GM12874 (cell line): Measurements from ENCODE around the gene STXBP5.

Experiments
- TF ChIP-seq, protein P1 (sequence below): IDR thresholded peaks from 2 replicates; pipeline ENCODE4 v1.5.1; 2011; ENCODE audit warnings: low read depth, mild to moderate bottlenecking, control low read depth, low read length, moderate library complexity; ENCODE audit not compliant: insufficient read depth

The STXBP5 gene

DNA sequence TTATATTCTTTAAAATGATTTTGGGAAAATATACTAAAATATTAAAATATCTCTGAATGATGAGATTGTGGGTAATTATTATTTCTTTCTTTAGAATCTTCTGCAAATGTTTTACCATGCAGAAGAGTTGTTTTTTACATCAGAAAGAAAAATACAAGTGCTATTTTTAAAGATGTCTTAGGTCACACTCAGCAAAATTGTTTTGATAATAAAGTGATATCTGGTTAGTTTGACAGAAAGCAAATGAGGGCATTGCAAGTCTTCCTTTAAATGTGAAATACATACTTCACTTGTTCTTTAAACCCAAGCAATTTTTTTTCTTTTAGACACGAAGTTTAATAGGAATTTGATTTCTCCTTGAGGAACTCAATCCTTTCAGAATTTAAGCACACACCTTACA, 43.6 kb upstream of the STXBP5 start:
- TF ChIP-seq, protein P1, sequence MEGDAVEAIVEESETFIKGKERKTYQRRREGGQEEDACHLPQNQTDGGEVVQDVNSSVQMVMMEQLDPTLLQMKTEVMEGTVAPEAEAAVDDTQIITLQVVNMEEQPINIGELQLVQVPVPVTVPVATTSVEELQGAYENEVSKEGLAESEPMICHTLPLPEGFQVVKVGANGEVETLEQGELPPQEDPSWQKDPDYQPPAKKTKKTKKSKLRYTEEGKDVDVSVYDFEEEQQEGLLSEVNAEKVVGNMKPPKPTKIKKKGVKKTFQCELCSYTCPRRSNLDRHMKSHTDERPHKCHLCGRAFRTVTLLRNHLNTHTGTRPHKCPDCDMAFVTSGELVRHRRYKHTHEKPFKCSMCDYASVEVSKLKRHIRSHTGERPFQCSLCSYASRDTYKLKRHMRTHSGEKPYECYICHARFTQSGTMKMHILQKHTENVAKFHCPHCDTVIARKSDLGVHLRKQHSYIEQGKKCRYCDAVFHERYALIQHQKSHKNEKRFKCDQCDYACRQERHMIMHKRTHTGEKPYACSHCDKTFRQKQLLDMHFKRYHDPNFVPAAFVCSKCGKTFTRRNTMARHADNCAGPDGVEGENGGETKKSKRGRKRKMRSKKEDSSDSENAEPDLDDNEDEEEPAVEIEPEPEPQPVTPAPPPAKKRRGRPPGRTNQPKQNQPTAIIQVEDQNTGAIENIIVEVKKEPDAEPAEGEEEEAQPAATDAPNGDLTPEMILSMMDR, result no peak

DNA sequence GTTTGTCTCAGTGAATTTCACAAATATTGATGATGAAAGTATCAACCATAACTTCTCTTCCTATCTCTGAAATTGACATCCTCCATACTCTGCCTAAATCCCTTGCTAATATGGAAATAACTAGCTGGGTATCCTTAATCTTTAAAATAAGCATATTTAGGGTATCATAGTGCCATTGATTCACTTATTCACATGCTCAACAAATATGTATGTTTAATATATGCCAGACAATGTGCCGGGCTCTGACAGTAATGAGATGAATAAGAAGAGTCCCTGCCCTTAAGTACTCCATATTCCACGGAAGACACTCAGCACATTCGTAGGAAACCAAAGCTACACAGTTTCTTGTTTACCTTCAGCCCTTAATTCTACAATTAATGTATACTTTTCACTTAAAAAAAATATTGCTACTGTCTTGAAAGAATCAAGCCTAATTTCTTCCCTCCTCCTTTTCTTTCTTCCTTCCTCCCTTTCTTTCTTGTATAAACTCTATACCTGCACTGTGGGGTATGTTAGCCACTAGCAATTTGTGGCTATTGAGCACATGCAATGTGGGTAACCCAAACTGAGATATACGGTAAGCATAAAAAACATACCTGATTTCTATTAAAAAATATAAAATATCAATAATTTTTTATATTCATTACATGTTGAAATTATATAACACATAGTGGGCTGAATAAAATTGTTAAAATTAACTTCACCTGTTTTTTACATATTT, 42.8 kb upstream of the STXBP5 start:
- TF ChIP-seq, protein P1, result no peak

DNA sequence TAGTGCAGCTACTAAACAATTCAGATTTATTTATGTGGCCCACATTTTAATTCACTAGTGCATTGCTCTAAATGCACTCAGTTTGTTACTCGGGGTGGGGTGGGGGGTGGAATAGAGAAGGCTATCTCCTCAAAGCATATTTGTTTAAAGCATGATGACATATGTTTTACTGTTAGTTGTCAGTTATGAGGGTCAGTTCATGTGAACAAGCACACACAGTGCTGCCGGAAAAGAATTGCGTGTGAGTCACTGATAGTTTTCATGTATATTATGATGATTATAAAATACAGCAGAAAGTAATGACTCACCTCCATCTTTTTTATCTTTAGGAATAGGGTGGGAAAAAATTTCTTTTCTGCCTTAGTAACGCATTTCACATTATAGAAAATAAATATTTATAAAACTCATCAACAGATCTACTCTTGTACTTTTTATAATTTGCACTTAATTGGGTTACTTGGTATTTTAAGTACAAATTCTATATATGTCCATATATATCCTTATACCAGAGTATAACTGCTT, 42.2 kb upstream of the STXBP5 start:
- TF ChIP-seq, protein P1, result no peak

DNA sequence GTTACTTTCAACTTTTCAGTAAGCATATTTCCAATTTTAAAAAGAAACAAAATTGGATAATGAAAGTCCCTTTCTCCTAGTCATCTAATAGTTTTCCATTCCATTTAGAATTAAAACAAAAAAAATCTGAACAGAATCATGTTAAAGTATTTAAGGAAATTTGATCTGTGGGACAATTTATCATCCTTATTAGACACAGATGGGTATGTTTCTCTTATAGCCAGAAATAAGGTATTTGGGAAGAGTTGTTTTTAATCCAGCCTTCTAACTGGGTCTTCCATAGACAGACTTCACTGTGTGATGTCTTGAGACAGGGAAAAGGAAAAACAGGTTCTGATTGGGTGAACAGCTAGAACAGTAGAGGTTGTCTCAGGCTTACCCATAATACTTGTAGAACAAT, 39.5 kb upstream of the STXBP5 start:
- TF ChIP-seq, protein P1, result no peak

DNA sequence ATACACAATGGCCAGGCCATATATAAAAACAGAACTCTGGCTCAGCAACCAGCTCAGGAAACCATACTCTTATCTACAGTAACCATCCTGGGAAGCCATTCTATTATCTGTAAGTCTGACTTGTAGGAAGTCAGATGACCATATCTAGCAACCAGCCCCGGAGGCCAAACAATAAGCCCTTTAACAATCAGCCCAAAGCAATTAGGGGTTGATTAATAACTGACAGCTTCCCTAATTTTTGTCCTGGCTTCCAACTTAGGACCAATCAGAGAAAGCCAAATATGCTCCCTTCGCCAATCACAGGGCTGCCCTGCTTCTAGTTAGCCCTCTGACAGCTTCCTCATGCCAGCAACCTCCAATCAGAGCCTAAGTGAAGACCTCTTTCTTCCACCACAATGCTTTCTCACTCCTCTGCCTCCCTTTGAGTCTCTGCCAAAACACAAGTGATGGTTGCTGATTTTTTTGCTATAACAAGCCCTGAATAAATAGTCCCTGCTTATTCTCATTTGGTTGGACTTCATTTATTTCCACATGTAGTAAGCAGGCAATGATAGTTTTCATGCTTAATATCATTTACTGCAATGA, 37.8 kb upstream of the STXBP5 start:
- TF ChIP-seq, protein P1, result no peak

DNA sequence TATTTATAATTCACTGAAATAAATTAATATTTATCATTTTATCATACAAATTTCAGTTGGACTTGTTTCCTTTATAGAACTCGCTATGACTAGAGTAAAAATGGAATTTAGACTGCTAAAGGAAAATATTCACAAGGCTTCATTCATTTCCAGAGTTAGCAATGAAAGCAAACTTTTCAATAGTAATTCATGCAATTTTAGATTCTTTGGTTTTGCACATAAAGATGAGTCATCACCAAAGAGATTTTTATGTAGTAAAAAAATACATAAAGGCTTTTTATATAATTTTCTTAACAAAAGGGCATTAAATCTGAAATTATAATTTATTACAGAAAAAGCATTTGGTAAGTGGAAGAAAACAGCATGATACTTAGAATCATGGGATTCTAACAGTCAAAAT, 37.2 kb upstream of the STXBP5 start:
- TF ChIP-seq, protein P1, result no peak

DNA sequence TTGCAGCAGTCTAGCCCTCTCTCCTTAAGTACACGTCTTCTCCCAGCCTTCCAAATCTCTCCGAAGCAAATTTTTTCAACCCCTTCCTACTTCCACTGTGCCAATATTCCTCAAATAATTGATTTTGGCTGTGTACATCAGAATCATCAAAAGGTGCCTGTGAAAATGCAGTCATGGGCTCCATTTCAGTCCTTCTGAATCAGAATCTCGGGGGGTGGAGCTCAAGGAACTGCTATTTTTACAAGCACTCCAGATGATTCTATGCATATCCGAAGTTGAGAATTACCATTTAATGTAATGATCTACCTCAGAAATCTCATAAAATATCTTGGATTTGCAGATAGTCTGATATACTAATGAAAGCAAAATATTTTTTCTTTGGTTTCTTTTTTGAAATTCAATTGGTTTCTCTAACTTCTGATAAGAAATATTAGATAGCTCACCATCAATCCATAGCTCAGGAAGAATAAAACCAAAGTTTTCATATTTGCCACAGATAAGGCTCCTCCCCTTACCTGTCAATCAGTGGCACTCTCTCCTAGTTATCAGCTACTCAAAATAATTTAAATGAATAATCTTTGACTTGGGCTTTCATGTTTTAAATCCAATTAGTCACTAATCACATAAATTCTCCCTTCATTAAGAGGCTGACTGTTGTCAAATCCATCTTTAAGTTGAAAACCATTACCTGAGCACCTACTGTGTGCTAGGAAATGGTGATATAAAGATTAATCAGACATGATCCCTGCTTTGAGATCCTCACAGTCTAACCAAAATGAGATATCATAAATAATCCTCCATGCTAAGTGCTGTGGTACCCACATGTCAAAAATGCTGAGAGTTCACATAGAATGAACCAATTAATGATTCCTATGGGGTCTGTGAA, 36.4 kb upstream of the STXBP5 start:
- TF ChIP-seq, protein P1, result no peak
